Right lobe of liver (tissue), 4 donors: ENCODE data around the gene BTBD6.

ENCODE experiments used
- CTCF ChIP-seq, 4 donors: fragments of 200-600 bp in 3 of 4; fragments of 450-650 bp in 1 of 4; IDR thresholded peaks; one replicate each; pipeline versions ENCODE4 v1.5.1 to v1.8.0; 2016 to 2022; ENCODE audit warnings: antibody characterized with exemption in 4 of 4, mild to moderate bottlenecking in 2 of 4
- POLR2A ChIP-seq: fragments of 450-650 bp; IDR thresholded peaks from one replicate; pipeline ENCODE4 v1.6.1; 2017; ENCODE audit warnings: antibody characterized with exemption, mild to moderate bottlenecking
- donor health status: DM: no; HTN: no; CAD: no.
- donor health status: DM: no; HTN: no; CAD: no.
- donor health status: DM: no; HTN: yes; CAD: no.

- TF ChIP-seq CTCF (IDR thresholded peaks at IDR 0.05), result no peak
- TF ChIP-seq POLR2A, result no peak
Observed at GRCh38 chr14:105203701-105204100, 44.6 kb upstream of the BTBD6 start.
